GM21737 (cell line): Measurements from ENCODE around the gene LAMC1.

Experiments used
- ATAC-seq: cut with Tn5 transposase; IDR thresholded peaks from one replicate; pipeline ENCODE4 v1.9.1; 2021; ENCODE audit warnings: mild to moderate bottlenecking, moderate library complexity; ENCODE audit not compliant: unreplicated experiment

The LAMC1 gene

GRCh38 chr1:183077097-183077496 lies 53.9 kb downstream of the LAMC1 start:
- ATAC-seq = no peak

GRCh38 chr1:183079712-183080388 lies 56.6 kb downstream of the LAMC1 start:
- ATAC-seq = no peak

GRCh38 chr1:183080406-183080805 lies 57.2 kb downstream of the LAMC1 start:
- no peak for ATAC-seq

- ATAC-seq = no peak
Observed at GRCh38 chr1:183081402-183082120, 58.3 kb downstream of the LAMC1 start.

- no peak for ATAC-seq
Observed at GRCh38 chr1:183082650-183083049, 59.4 kb downstream of the LAMC1 start.

- no peak for ATAC-seq
Observed at GRCh38 chr1:183087001-183087400, 63.8 kb downstream of the LAMC1 start.

- no peak for ATAC-seq
Observed at GRCh38 chr1:183089025-183089639, 65.9 kb downstream of the LAMC1 start.

- no peak for ATAC-seq
Observed at GRCh38 chr1:183090391-183091006, 67.3 kb downstream of the LAMC1 start.

GRCh38 chr1:183091181-183091580 lies 68.0 kb downstream of the LAMC1 start:
- no peak for ATAC-seq

GRCh38 chr1:183092350-183092749 lies 69.1 kb downstream of the LAMC1 start:
- no peak for ATAC-seq

GRCh38 chr1:183093066-183093668 lies 69.9 kb downstream of the LAMC1 start:
- no peak for ATAC-seq

GRCh38 chr1:183093786-183094298 lies 70.6 kb downstream of the LAMC1 start:
- ATAC-seq = no peak

- ATAC-seq = no peak
Observed at GRCh38 chr1:183094351-183094750, 71.1 kb downstream of the LAMC1 start.

- no peak for ATAC-seq
Observed at GRCh38 chr1:183096351-183096750, 73.1 kb downstream of the LAMC1 start.

GRCh38 chr1:183096894-183097293 lies 73.7 kb downstream of the LAMC1 start:
- no peak for ATAC-seq

GRCh38 chr1:183097438-183098051 lies 74.3 kb downstream of the LAMC1 start:
- no peak for ATAC-seq

- ATAC-seq = no peak
Observed at GRCh38 chr1:183098317-183098716, 75.1 kb downstream of the LAMC1 start.

- no peak for ATAC-seq
Observed at GRCh38 chr1:183100361-183100974, 77.2 kb downstream of the LAMC1 start.

GRCh38 chr1:183101081-183101480 lies 77.9 kb downstream of the LAMC1 start:
- no peak for ATAC-seq

GRCh38 chr1:183101841-183102276 lies 78.6 kb downstream of the LAMC1 start:
- no peak for ATAC-seq
